Esophagus muscularis mucosa (tissue), 3 donors: ENCODE data around the gene DEPDC7.

ENCODE experiments used
- EP300 ChIP-seq: sonication (generic); formaldehyde crosslinking; IDR thresholded peaks from one replicate; pipeline ENCODE4 v1.6.1; 2017; ENCODE audit warnings: antibody characterized with exemption
- POLR2A ChIP-seq: fragments of 450-650 bp; IDR thresholded peaks from one replicate; pipeline ENCODE4 v1.6.1; 2017; ENCODE audit warnings: antibody characterized with exemption, moderate library complexity, mild to moderate bottlenecking, low read depth
- POLR2AphosphoS5 ChIP-seq, 2 donors: sonication (generic); formaldehyde crosslinking; IDR thresholded peaks; one replicate each; pipeline ENCODE4 v1.6.1; 2017; ENCODE audit warnings: antibody characterized with exemption in 2 of 2

DNA sequence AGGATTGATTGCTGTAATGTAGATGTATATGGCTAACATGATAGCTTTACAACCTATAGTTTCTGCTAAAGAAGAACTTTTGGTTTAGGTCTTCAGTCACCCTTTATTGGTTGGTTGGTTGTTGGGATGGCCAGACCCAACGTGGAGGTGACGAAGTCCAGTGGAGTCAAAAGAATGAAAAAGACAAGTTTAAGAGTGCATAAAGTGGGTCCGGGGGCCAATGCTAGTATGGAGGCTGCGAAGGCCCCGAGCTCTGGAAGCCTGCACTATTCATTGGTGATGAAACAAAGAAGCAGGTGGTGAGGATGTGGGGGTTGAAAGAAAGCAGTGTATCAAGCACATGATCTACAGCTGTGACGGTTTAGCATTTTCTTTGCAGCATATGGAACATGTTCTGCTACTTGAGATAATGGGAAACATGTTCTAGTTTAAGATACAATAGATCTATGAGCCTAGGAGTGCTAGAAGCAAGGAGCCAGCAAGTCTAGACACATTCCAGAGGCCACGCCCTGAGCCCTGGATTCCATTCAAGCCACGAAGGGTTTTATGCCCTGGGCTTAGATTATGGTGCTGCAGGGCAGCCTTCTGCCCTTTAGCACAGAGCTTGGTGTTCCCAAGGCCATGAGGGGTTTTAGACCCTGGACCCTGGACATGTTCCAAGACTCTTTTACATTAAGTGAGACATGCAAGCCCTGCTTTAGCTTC, 30.0 kb downstream of the DEPDC7 start:
- no peak for TF ChIP-seq POLR2AphosphoS5 (IDR thresholded peaks at IDR 0.05)
- no peak for TF ChIP-seq POLR2A
- TF ChIP-seq EP300: no peak
